ENCODE data around the gene CFAP410.
"Not testable (repeated sequence)": the region's sequence is repeated elsewhere in the genome, so short reads cannot be mapped to it uniquely, and the experiment has no call there.

Gene CFAP410

GRCh38 chr21:44351535-44352252, 12.5 kb upstream of the CFAP410 start:
- in situ Hi-C loops (cut with MboI; ENCODE audit: low sequenced_read_pairs): no loop called here

DNA sequence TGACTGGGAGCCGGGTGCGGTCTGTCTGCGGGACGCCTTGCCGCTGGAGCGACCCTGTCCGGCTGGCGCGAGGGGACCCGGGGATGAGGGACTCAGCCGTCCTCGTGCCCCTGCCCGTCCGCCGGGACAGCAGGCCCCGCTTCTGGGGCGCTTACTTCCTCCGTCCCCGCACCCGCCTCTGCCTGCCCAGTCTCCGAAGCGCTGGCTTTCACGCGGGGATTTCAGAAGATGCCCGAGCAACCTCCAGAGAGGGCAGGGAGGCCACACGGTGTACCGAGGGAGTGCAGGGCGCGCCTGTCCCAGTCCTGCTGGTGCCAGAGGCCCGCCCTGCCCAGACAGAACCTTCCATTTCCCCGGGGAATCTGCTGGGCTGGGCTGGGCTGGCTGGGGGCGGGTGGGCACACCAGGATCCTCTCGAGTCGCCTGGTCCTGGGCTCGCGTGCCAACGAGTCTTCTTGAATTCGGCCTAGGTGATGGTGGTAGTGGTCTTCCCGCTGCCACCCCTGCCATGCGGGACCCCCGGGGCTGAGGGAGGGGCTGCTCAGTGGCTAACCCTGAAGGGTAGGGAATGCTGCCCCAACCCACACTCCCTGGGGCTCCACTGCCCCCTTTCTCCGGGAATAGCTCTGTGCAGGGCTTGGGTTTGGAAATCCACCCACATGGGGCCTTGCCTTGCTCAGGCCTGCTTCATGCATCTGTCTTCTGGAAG, 11.7 kb upstream of the CFAP410 start:
- in situ Hi-C loops (cut with MboI; ENCODE audit: low sequenced_read_pairs): no loop called here

DNA sequence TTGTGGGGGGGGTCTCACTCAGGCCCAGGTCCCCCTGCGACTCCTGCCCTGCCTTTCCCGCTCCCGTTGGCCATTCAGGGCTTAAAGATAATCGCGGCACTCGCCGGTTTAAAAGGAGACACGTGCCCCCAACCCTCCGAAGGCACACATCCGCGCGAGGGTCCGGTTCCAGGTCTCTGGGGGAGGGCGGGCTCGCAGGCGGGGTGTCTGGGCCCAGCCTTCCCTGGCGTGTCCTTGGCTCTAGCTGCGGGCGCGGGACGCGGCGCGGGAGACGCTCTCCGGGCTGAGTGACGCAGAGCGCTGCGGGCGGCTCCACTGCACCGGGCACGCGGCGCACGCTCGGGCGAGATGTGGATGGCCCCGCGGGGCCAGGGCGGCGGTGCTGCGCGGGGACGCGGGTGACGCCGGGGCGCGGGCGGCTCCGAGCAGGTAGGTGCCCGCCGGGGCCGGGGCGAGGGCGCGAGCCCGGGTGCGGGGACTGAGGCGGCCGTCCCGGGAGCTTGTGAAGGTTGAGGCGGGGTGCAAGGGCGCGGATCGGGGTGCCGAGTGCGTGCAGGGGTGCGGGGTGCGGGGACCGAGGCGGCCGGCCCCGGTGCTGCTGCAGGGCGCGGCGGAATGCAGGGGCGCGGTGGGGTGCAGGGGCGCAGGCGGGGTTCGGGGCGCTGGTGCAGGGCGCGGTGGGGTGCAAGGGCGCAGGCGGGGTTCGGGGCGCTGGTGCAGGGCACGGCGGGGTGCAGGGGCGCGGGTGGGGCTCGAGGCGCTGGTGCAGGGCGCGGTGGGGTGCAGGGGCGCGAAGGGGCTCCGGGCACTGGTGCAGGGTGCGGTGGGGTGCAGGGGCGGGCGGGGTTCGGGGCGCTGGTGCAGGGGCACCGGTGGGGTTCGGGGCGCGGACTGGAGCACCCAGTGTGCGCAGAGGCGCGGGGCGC, 10.9 kb upstream of the CFAP410 start:
- in situ Hi-C loops (cut with MboI; ENCODE audit: low sequenced_read_pairs): no loop called here

DNA sequence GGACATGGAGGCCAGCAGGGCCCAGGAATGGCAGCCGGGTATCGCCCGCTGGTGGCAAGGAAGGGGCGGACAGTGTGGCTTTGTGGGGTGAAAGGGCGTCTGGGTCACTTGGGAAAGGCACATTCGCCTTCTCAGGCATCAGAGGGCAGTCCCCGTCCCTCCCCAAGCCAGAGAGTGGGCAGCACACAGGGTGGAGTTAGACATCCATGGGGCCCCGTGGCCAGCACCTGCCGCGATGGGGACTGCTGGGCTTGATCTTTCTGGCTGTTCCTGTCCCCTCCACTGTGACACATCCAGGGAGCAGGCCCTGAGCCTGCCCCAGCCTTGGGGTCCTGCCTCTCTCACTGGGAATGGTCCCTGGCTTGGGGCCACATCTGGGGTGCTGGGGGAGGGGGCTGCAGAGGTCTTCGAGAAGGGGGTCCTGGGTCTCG, 10.2 kb upstream of the CFAP410 start:
- in situ Hi-C loops (cut with MboI; ENCODE audit: low sequenced_read_pairs): no loop called here

- in situ Hi-C loops (cut with MboI; ENCODE audit: low sequenced_read_pairs): no loop called here
Observed at GRCh38 chr21:44348861-44349260, 9.7 kb upstream of the CFAP410 start.

GRCh38 chr21:44347911-44348451, 8.8 kb upstream of the CFAP410 start:
- in situ Hi-C loops (cut with MboI; ENCODE audit: low sequenced_read_pairs): no loop called here

DNA sequence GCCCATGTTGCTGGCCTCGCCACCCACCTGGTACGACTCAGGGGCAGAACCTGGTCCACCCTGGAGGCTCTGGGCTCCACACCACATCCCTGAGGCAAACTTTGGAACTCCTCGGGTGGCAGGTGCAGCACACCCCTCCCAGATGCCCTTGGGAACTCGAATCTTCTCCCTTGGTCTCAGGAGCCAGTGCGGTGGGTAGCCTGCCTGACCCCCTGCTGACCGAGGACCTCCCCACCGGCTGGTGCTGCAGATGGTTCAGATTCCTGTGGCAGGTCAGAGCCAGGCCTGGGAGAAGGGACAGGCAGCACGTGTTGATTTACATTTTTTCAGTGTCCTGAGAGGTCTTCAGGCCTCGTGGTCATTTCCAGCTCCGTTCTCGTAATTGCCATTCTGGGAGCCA, 6.3 kb upstream of the CFAP410 start:
- in situ Hi-C loops (cut with MboI; ENCODE audit: low sequenced_read_pairs): no loop called here

- in situ Hi-C loops (cut with MboI; ENCODE audit: low sequenced_read_pairs): no loop called here
Observed at GRCh38 chr21:44344541-44345183, 5.5 kb upstream of the CFAP410 start.

- in situ Hi-C loops (cut with MboI; ENCODE audit: low sequenced_read_pairs): not testable (repeated sequence)
Observed at GRCh38 chr21:44342981-44343380, 3.8 kb upstream of the CFAP410 start.

GRCh38 chr21:44341726-44342458, 2.7 kb upstream of the CFAP410 start:
- in situ Hi-C loops (cut with MboI; ENCODE audit: low sequenced_read_pairs): not testable (repeated sequence)

DNA sequence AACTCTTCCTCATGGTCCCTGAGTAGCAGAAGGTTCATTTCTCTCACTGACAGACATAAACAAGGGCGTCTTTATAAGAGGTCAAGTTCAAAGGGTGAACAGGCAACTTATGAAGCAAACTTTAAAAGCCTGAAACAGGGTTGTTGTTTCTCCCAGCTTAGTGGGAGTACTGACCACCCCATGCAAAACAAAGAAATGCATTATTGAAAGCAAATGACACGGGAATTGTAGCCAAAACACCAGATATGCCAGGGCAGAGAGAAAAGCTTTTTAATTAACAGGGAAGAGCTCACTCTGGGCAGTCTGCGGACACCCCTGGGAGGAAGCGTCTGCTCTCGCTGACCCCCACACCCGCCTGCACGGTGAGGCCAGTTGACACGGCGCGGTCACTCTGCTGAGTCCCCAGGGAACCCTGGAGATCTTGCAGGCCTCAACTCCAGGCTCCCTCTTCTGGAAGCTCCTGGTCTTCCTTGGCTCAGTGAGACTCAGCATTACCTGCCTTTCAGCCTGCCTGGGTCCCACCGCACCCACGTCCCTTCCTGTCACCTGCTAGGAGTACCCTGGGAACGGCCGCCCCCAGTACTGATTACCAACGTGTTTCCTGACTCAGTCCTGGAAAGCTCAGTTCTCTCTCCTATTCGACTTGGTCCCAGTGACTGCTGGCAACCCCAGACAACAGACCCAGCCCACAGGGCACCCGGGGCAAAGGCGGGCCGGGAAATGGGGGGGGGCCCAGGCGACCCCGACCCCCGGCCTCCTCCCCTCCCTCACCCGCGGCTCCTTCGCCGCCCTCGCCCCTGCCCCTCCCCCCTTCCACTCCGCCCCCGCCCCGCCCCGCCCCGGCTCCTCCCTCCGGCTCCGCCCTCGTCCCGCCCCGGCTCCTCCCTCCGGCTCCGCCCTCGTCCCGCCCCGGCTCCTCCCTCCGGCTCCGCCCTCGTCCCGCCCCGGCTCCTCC, 972 bp downstream of the CFAP410 start:
- in situ Hi-C loops (cut with MboI; ENCODE audit: low sequenced_read_pairs): no loop called here

- in situ Hi-C loops (cut with MboI; ENCODE audit: low sequenced_read_pairs): no loop called here
Observed at GRCh38 chr21:44337449-44337848, 1.7 kb downstream of the CFAP410 start.

DNA sequence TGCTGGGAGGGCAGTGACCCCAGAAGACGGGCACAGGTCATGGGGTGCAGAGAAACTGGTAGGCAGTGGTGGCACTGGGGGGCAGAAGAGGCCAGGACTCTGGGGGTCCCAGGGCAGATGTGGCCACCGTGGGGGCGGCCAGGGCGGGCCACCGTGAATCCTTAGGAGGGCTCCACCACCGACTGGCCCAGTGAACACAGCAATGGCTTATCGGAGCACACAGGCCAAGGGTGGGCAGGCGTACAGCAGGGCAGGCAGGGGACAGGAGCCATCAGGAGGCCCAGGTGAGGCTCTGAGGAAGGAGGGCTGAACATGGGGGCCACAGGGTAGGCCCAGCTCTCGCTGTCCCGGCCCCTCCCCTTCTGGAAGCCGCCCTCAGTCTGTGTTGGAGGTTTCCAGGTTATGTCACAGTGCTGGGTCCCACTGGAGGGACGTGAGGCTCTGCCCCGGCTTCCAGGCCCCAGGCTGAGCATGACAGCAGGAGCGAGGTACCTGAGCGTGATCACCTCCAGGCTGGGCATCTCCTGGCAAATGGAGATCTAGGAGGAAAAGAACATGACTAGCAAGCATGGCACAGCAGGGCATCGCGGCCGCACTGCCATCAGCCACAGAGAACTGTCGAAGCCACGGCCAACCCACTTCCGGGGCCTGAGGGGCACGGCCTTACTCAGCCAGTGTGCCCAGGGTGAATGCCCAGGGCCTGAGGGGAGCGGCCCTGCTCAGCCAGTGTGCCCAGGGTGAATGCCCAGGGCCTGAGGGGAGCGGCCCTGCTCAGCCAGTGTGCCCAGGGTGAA, 3.7 kb downstream of the CFAP410 start:
- in situ Hi-C loops (cut with MboI; ENCODE audit: low sequenced_read_pairs): no loop called here

- in situ Hi-C loops (cut with MboI; ENCODE audit: low sequenced_read_pairs): no loop called here
Observed at GRCh38 chr21:44334329-44335030, 4.7 kb downstream of the CFAP410 start.

- in situ Hi-C loops (cut with MboI; ENCODE audit: low sequenced_read_pairs): no loop called here
Observed at GRCh38 chr21:44333509-44334328, 5.5 kb downstream of the CFAP410 start.

DNA sequence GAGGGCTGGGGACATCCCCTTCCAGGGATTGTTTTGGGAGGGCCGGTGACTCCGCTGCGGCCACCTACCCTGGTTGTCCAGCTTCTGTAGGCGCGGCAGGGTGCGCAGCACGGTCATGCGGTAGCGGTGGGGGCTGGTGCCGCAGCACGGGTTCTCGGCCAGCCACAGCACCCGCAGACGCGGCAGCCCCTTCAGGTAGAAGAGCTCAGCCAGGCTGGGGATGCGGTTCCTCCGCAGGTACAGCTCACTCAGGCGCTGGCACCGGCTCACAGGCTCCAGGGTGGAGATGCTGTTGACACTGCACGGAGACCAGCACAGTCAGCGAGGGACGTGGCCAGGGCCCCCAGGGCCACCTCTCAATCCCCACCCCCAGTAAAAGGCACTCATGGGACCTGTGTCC, 6.2 kb downstream of the CFAP410 start:
- in situ Hi-C loops (cut with MboI; ENCODE audit: low sequenced_read_pairs): no loop called here

- in situ Hi-C loops (cut with MboI; ENCODE audit: low sequenced_read_pairs): no loop called here
Observed at GRCh38 chr21:44332383-44332782, 6.8 kb downstream of the CFAP410 start.

Measured in hTERT RPE-1 (cell line).